KOPT-K1 (cell line): ENCODE measurements around the gene TRIM63.

Experiments used
- H3K27ac ChIP-seq: fragments of 200-600 bp; sonication (generic); 2 replicates; pipeline ENCODE4 v1.5.1; 2016; ENCODE audit warnings: antibody characterized with exemption, mild to moderate bottlenecking, low read depth, low read length; ENCODE audit not compliant: poor library complexity, severe bottlenecking
- H3K36me3 ChIP-seq: fragments of 200-600 bp; sonication (generic); 2 replicates; pipeline ENCODE4 v1.5.1; 2017; ENCODE audit warnings: antibody characterized with exemption, mild to moderate bottlenecking, low read length, moderate library complexity; ENCODE audit not compliant: insufficient read depth
- H3K9me3 ChIP-seq: fragments of 200-600 bp; sonication (generic); 2 replicates; pipeline ENCODE4 v1.5.1; 2017; ENCODE audit warnings: antibody characterized with exemption, low read length, mild to moderate bottlenecking; ENCODE audit not compliant: insufficient read depth, poor library complexity, severe bottlenecking

Gene TRIM63

DNA sequence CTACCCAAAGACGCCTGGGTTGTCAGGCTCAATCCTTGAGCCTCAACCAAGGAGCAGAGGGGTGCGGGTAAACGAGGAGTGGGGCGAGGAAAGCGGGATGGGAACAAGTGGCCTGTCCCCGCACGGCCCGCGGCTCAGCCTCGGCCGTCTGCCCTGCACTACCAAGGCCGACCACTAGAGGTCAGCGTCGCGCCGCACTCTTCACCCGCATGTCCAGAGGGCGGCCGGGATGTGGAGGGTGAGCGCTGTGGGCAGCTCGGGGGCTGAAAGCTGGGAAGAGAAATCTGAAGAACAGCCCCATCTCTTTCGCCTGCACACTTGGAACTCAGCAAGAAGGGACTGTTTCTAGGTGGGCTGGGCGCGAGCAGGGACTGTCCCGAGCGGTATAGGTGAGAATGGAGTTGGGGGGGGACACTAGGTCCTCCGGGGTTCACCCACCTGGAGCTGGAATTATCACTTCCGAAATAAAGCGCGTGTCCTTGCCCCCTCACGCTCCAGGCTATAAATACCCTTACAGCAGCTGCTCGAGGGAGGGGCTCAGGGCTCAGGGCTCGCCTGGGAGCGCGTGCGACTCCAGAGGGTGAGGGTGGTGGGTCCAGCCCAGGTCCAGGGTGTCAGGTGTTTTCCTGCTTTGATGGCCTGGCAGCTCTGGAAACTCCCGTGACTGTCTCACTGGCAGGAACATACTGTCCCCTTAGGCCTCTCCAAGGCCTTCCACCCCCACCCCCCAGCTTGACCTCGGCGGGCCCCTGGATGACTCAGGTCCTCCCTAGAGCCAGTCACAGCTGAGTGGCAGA lies 31.3 kb downstream of the TRIM63 start:
- Histone ChIP-seq H3K36me3 (no peaks in the 10 kb centered on the region), H3K27ac (peak overlapping the region; percentile 27), H3K9me3 (no peaks in the 10 kb centered on the region)

DNA sequence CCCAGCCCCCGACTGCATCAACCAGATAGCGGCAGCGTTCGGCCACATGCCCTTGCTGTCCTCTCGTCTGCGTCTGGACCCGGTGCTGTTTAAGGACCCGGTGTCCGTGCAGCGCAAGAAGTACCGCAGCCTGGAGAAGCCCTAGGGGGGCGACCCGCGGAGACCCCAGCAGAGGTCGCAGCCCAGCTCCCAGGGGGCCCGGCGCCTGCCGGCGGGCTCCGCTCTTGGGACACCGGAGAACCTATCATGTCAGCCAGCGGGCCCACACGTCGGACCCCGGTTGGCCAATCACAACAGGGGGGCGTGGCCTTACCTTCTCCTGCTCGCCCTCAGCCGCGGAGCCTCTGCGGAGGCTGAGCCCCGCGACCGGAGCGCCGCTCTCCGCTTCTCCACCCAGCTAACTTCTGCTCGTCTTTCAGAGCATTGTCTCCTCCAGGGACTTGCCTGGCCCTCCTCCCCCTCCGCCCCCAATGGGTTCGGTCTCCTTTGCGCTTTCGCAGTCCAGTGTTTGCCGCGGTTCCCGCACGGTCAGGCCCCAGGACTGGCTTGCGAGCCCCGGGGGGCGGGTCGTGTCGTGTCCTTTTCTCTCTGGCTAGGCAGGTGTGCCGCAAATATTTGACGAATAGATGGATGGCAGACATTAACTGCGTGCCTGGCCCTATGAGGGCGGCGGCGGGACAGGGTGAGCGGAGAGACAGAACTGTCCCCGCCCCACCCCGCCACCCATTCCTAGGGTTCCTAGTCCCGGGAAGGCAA lies 32.0 kb downstream of the TRIM63 start:
- no peaks in the 10 kb centered on the region for H3K9me3 ChIP-seq
- peak overlapping the region; percentile 27 for H3K27ac ChIP-seq
- H3K36me3 ChIP-seq: no peaks in the 10 kb centered on the region

DNA sequence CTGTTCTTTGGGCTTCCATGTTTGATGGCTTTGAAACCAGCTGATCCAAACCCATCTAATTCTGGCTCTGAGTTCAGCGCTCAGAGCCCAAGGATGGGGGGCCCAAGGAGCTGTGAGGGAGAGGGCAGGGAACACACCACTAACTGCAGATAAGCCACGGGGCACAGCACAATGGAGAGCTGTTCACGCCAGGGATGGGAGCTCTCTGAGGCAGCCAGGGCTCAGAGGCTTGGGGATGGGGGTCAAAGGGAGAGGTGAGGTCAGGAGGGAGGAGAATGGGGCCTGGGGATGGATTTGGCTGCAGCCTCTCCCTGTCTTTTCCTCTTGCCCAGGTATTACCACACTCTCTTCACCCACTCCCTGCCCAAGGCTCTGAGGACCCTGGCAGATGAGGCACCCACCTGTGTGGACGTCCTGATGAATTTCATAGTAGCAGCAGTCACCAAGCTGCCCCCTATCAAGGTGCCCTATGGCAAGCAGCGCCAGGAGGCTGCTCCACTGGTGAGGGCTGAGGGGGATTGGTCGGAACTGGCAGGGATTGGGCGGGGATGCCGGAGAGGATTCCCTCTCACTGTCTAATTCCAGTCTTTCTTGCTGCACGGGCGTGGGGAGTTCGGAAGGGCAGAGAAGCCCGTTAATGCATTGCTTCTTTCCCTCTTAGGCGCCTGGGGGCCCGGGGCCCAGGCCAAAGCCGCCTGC lies 32.8 kb downstream of the TRIM63 start:
- no peaks in the 10 kb centered on the region for H3K36me3 ChIP-seq
- H3K27ac ChIP-seq: no peak overlapping the region
- no peaks in the 10 kb centered on the region for H3K9me3 ChIP-seq

DNA sequence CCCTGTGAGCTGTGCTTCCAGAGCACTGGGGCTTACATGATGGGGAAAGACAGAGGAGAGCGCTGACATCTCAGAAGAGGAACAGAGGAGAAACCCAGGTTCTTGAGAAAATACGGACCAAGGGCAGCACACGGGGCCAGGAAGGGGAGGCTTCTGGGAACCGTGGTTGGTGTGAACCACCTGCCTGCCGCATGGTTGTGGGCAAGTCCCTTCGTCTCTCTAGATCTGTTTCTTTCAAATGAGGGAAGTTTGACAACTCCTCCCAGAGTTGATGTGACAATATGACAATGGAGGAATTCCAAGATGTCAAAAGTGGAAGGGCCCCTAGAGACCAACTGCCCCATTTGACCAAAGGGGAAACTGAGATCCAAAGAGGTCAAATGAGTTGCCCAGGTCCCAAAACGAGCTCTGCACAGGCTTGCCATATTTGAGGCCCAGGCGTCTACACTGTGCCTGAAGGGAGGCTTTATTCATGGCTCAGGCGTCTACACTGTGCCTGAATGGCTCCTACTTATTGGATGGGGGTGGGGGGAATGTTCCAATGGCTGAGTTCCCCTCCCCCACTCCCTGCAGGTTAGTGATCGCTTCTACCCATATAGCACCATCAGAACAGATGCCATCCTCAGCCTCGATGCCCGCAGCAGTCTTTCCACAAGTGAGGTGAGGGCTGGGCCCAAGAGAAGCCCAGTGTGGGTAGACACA lies 34.6 kb downstream of the TRIM63 start:
- Histone ChIP-seq H3K27ac (no peak overlapping the region), H3K36me3 (no peaks in the 10 kb centered on the region), H3K9me3 (no peaks in the 10 kb centered on the region)

DNA sequence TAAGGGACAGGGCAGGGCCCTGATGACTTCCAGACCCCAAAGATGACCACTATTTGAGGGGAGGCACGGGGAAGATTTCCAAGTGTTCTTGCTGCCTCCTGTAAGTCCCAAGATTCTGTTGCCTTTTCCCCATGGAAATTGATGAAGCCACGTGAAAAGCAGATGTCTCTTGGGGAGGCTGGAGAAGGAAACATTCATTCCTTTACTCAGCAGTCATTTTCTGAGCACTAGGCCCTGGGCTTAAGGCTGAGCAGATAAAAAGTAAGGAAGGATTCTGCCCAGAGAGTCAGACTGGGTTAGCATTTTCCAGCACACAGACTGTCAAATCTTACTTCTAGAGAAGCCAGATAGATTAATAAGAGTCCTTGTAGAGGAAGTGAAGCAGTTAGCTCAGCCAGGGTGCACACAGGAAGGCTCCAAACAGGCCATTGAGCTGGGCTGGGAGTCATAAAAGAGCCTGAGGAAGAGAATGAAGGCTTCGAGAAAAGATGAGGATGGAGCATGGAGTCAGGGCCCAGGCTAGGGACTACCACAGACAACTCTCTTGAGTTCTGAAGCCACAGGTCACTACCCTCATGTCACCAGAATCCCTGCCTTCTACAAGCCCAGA lies 35.7 kb downstream of the TRIM63 start:
- Histone ChIP-seq H3K9me3 (no peaks in the 10 kb centered on the region), H3K36me3 (no peaks in the 10 kb centered on the region), H3K27ac (no peak overlapping the region)

DNA sequence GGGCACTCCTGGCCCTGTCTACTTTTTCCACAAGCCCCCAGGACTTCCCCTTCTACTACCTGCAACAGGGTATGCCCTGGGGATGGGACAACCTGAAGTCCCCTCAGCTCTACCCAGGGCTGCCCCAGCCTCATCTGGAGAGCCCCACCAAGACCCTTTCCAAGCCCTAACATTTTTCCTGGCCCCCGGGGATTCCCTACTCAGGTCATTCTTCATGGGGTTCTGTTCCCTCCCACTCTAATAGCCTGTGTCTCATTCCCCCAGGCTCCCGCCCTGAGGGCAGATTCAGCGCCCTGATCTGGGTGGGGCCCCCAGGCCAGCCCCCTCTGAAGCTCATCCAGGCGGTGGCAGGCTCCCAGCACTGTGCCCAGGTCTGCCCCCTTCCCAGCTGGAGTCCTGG lies 36.2 kb downstream of the TRIM63 start:
- Histone ChIP-seq H3K36me3 (no peaks in the 10 kb centered on the region), H3K27ac (no peak overlapping the region)

DNA sequence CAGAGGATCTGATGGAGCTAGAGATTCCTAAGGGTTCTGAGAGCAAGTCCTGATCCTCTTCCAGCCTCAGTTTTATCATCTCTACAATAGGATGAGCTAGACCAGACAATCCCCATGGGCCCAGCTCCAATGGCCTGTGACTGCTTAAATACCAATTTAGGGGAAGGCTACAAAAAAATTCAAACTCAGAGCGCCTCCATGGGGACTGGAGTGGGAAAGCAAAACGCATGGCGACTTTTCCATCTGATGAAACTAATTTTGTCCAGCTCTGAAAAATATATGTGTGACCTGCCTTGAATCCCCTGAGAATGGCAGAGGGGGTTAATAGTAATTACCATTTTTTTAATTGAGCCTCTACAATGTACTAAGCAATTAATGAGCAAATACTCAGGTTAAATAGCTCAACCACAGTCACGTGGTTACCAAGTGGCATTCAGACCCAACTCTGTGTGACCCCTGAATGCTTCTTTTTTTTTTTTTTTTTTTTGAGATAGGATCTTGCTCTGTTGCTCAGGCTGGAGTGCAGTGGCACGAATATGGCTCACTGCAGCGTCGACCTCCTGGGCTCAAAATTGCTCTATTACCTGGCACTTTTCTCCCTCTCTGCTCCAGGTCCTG lies 37.5 kb downstream of the TRIM63 start:
- Histone ChIP-seq H3K9me3 (no peaks in the 10 kb centered on the region), H3K27ac (no peak overlapping the region), H3K36me3 (no peaks in the 10 kb centered on the region)

More for the DNA sequence above, 36.2 kb downstream of the TRIM63 start:
- H3K9me3 ChIP-seq: no peaks in the 10 kb centered on the region

DNA sequence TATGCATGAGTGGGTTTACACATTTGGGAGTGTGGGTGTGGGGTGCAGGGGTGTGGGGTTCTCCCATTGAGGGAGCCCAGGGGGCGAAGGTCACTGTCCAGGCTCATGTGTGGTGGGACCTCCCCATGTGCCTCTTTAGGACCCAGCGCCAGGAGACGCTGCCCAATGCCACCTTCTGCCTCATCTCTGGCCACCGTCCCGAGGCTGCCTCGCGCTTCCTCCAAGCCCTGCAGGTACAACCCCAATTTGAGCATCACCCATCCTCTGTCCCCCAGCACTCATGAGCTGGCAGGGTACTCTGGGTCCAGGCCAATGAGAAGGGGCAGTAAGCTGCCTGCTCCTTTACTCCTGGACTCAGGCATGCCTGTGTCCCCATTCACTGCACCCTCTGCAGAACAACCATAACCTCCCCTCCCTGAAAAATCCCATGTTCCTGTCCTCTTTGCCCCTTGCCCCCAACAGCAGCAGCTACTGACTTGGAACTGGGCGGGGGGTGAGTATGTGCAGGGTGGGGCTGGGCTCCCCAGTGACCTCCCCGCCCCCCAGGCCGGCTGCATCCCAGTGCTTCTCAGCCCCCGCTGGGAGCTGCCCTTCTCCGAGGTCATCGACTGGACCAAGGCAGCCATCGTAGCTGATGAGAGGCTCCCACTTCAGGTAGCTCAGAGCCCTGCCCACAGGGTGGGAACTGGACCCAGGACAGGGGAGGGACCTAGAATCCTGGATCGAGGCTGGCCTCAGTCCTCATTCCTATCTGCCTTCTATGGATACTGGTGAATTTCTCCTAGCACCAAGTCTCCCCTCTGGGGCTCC lies 38.2 kb downstream of the TRIM63 start:
- Histone ChIP-seq H3K36me3 (no peaks in the 10 kb centered on the region), H3K27ac (no peak overlapping the region), H3K9me3 (no peaks in the 10 kb centered on the region)

DNA sequence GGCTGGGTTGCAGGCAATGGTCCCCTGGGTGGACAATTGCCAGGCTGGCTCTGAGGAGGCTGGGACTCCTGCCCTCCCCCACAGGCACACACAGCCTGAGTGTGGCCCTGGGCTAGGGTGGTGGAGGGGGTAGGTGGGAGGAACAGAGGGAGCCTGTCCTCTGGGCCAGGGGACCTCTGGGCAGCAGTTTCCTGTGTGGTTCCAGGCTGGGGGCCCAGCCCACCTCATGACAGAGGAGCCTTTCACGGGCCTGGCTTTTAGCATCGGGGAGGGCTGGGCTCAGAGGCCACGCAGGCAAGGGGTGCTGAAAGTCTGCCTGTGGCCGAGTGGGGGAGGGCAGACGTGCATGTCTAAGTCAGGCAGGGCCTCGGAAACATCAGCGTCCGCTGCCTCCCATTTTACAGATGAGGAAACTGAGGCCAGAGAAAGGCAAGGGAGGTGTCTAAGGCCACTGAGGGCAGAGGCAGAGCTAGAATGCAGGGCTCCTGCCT lies 38.9 kb downstream of the TRIM63 start:
- Histone ChIP-seq H3K36me3 (no peaks in the 10 kb centered on the region), H3K27ac (no peak overlapping the region), H3K9me3 (no peaks in the 10 kb centered on the region)

DNA sequence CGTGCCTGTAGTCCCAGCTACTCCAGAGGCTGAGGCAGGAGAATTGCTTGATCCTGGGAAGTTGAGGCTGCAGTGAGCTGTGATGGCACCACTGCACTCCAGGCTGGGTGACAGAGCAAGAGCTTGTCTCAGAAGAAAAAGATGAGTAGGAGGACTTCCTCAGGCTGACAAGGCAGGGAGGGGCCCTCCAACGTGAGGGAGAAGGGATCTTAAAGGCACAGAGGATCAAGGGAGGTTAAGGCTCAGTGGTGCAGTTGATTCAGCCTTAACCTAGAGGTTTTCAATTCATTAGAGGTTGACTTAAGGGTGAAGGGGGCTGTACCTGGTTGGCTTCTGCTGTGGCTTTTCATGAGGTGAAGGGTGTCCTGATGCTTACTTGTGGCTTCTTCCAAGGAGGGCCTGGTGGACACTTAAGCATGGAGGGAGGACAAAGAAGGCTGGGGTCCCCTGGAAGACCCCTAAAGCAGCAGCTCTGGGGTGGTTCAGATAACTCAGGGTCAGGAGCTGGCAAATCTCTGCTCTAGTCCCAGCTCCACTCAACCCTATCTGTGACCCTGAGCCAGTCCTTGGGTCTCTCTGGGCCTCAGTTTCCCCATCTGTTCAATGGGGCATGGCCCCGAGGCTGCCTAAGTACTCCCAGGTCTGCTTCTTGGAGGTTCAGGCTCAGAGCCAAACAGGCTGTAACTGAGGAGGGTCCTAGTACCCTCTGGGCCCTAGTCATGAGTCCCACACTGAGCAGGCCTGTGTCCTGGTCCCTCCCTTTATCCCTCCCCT lies 39.5 kb downstream of the TRIM63 start:
- no peak overlapping the region for H3K27ac ChIP-seq
- no peaks in the 10 kb centered on the region for H3K9me3 ChIP-seq
- no peaks in the 10 kb centered on the region for H3K36me3 ChIP-seq

DNA sequence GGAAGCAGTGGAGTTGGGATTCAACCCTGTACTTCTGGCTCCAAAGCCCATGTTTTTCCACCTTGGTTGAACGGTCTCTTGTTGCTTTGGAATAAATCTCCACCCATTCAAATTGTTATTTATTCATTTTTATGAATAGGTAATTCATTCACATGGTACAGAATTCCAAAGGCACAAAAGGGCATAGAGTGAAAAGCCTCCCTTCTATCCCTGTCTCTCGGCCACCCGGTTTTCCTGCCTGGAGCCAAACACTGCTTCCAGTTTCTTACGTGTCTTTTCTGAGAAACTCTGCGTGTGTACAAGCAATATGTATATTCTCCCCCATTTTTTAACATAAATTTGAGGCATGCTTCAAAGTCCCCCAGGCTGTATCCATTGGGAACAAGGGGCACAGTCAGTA lies 41.9 kb downstream of the TRIM63 start:
- no peak overlapping the region for H3K27ac ChIP-seq
- H3K36me3 ChIP-seq: no peaks in the 10 kb centered on the region
- no peaks in the 10 kb centered on the region for H3K9me3 ChIP-seq

DNA sequence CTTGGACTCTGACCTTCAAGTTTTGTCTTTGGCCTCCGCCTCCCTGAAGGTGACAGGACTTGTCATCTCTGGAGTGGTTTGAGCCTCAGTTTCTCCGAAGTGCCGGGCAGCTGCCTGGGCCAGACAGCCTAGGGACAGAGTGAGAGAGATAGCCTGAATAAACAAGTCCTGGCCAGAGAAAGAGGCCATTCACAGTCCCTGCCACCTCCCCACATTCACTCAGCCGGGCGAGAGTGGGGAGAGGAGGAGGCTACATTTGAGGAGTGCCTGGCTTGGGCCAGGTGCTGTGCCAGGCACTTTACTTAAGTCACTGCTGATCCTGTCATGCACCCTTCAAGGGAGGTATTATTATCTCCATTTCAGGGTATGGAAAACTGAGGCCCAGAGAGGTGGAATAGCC lies 42.4 kb downstream of the TRIM63 start:
- no peaks in the 10 kb centered on the region for H3K36me3 ChIP-seq
- no peaks in the 10 kb centered on the region for H3K9me3 ChIP-seq
- H3K27ac ChIP-seq: no peak overlapping the region

DNA sequence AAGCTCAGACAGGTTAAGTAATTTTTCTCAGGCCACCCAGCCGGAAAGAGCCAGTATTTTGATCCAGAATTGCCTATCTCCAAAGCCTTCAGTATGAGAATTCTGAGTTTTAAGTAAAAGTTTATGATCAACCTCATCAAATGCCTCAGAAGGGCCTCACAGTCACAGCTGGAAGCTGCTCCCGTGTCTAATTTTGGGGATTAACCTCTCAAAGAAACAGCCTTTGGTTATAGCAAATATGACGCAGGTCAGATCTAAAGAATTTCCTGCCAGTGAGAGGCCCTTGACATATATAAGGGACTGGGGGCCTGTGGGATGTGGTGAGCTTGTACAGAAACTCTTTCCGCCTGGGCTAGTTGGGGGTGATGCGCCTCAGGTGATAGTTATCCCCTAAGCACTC lies 43.6 kb downstream of the TRIM63 start:
- Histone ChIP-seq H3K9me3 (no peaks in the 10 kb centered on the region), H3K36me3 (no peaks in the 10 kb centered on the region), H3K27ac (no peak overlapping the region)
